A549 treated with ZK216348 at 1 μM for 4 hours (cell line): ENCODE measurements around the gene CYP4F11. TPM values are rescaled to one million over a fixed set of nuclear protein-coding genes. Genes with fewer than 3 reads are reported as not detected.

Experiments
- total RNA-seq: library from RNA; stranded (reverse); fragments of 200-300 nt; extraction: Qiagen RNA extraction; gene quantifications from 5 replicates; pipeline ENCODE4 v1.2.3, GENCODE V29; 2022; ENCODE audit warnings: low read depth

Gene CYP4F11
- 5.1 to 6.8 TPM (median 5.6 TPM) in 5 replicates for total RNA-seq

GRCh38 chr19:15934332-15935078, at the start of gene CYP4F11:
Gene CYP4F11, minus strand, starts transcription at chr19:15934529. Its CDS starts 121 bp downstream, at chr19:15934408.

GRCh38 chr19:15948223-15949058, 14.1 kb upstream of the CYP4F11 start, which contains the start of gene OR10H4:
Gene OR10H4, plus strand, starts transcription at chr19:15949008. Its CDS starts 0 bp downstream, at chr19:15949008.

GRCh38 chr19:15897738-15898276, 36.5 kb downstream of the CYP4F11 start, which contains the start of gene CYP4F2:
Gene CYP4F2, minus strand, starts transcription at chr19:15898074. Its CDS starts 463 bp downstream, at chr19:15897611.

Other genes starting within 250 kb of the CYP4F11 start
- not detected in 5 replicates for gene OR10H2, start 206.5 kb downstream of the CYP4F11 start, total RNA-seq
- not detected in 5 replicates for gene OR10H3, start 196.5 kb downstream of the CYP4F11 start, total RNA-seq
- gene OR10H5, start 146.9 kb downstream of the CYP4F11 start, total RNA-seq: not detected in 5 replicates
- gene OR10H1, start 118.9 kb downstream of the CYP4F11 start, total RNA-seq: not detected in 5 replicates
- 0.10 TPM in 1 of 5 replicates, not detected in the others for gene CYP4F2, start 36.5 kb downstream of the CYP4F11 start, total RNA-seq
- not detected in 5 replicates for gene OR10H4, start 14.5 kb upstream of the CYP4F11 start, total RNA-seq
- gene TPM4, start 142.0 kb upstream of the CYP4F11 start, total RNA-seq: 369 to 594 TPM (median 460 TPM) in 5 replicates
- gene RAB8A, start 177.4 kb upstream of the CYP4F11 start, total RNA-seq: 48.2 to 93.5 TPM (median 52.2 TPM) in 5 replicates
- 0.11 to 0.19 TPM in 2 of 5 replicates, not detected in the others for gene HSH2D, start 209.2 kb upstream of the CYP4F11 start, total RNA-seq
- not detected in 5 replicates for gene CIB3, start 239.0 kb upstream of the CYP4F11 start, total RNA-seq